ENCODE results near the gene CCDC180. TPM values are rescaled to one million over a fixed set of nuclear protein-coding genes. Genes with fewer than 3 reads are reported as not detected.

CCDC180 gene
- total RNA-seq, 1 donor, result 4.2 TPM

- no peak for TF ChIP-seq CTCF (IDR thresholded peaks at IDR 0.05; ENCODE audit: insufficient read depth, low read length)
- no peak for DNase-seq (ENCODE audit: low read depth)
- no peak overlapping the region for H3K4me3 ChIP-seq (ENCODE audit: low read depth, low read length)
Measured at GRCh38 chr9:97314503-97314902, 7.0 kb downstream of the CCDC180 start.

- H3K4me3 ChIP-seq (ENCODE audit: low read depth, low read length), result no peak overlapping the region
- TF ChIP-seq CTCF (IDR thresholded peaks at IDR 0.05; ENCODE audit: insufficient read depth, low read length), result no peak
- DNase-seq (ENCODE audit: low read depth), result peak; percentile 55
Measured at GRCh38 chr9:97315550-97315949, 8.1 kb downstream of the CCDC180 start.

GRCh38 chr9:97316904-97317303 lies 9.4 kb downstream of the CCDC180 start:
- no peak for TF ChIP-seq CTCF (IDR thresholded peaks at IDR 0.05; ENCODE audit: insufficient read depth, low read length)
- no peak for DNase-seq (ENCODE audit: low read depth)
- no peak overlapping the region for H3K4me3 ChIP-seq (ENCODE audit: low read depth, low read length)

GRCh38 chr9:97318433-97318832 lies 11.0 kb downstream of the CCDC180 start:
- no peak for TF ChIP-seq CTCF (IDR thresholded peaks at IDR 0.05; ENCODE audit: insufficient read depth, low read length)
- no peak for DNase-seq (ENCODE audit: low read depth)
- no peak overlapping the region for H3K4me3 ChIP-seq (ENCODE audit: low read depth, low read length)

GRCh38 chr9:97319395-97319794 lies 11.9 kb downstream of the CCDC180 start:
- H3K4me3 ChIP-seq (ENCODE audit: low read depth, low read length), result no peak overlapping the region
- no peak for DNase-seq (ENCODE audit: low read depth)
- TF ChIP-seq CTCF (IDR thresholded peaks at IDR 0.05; ENCODE audit: insufficient read depth, low read length), result no peak

GRCh38 chr9:97320080-97320642 lies 12.7 kb downstream of the CCDC180 start:
- TF ChIP-seq CTCF (IDR thresholded peaks at IDR 0.05; ENCODE audit: insufficient read depth, low read length), result no peak
- H3K4me3 ChIP-seq (ENCODE audit: low read depth, low read length), result no peak overlapping the region
- DNase-seq (ENCODE audit: low read depth), result no peak

- DNase-seq (ENCODE audit: low read depth), result no peak
- H3K4me3 ChIP-seq (ENCODE audit: low read depth, low read length), result no peak overlapping the region
- TF ChIP-seq CTCF (IDR thresholded peaks at IDR 0.05; ENCODE audit: insufficient read depth, low read length), result no peak
Measured at GRCh38 chr9:97321251-97321650, 13.8 kb downstream of the CCDC180 start.

All from fibroblast of the aortic adventitia (primary cell).